ENCODE measurements around the gene NTSR1.
A peak's percentile ranks its signal among the peaks of the same experiment; 100 is the strongest.

The NTSR1 gene

GRCh38 chr20:62710886-62711702 lies 2.5 kb downstream of the NTSR1 start:
- DNase-seq = no peak

- peak; percentile 43 to 44 for DNase-seq
These were observed 3.1 kb downstream of the NTSR1 start for GRCh38 chr20:62711703-62712101.

DNA sequence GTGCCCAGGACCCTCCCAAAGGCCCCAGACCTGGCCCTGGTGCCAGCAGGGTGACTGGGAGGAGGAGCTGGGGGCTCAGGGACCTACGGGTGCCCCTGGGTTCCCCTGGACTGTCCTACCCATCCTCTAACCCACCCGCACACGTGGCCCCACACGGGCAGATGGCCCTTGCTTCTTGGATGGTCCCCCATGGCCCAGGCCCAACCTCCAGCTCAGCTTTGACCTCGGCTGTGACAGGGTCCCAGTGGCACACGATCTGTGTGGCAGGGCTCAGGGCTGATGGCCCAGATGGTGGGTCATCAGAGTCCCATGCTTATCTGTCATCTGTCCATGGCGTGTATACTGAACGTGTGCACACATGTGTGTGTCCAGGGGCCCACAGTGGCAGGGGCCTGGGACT lies 4.0 kb downstream of the NTSR1 start:
- no peak for DNase-seq

DNA sequence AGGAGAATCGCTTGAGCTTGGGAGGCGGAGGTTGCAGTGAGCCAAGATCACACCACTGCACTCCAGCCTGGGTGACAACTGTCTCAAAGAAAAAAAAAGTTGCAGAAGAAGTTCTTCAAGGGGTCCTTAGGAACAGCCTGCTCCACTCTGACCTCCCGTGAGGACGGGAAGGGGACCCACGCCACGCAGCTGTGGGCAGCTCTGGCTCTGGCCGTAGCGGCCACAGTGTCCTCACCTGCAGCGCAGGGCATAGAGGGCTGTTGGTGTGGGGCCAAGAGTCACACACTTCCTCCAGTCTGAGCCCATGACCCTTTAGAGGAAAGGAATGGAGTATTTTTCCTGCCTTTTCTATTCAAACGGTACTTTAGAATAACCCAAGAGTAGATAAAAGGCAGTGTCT lies 5.4 kb downstream of the NTSR1 start:
- DNase-seq = no peak

GRCh38 chr20:62714799-62715198 lies 6.2 kb downstream of the NTSR1 start:
- DNase-seq = no peak

GRCh38 chr20:62715201-62715600 lies 6.6 kb downstream of the NTSR1 start:
- DNase-seq = no peak

- no peak for DNase-seq
These were observed 7.7 kb downstream of the NTSR1 start for GRCh38 chr20:62716198-62716940.

DNA sequence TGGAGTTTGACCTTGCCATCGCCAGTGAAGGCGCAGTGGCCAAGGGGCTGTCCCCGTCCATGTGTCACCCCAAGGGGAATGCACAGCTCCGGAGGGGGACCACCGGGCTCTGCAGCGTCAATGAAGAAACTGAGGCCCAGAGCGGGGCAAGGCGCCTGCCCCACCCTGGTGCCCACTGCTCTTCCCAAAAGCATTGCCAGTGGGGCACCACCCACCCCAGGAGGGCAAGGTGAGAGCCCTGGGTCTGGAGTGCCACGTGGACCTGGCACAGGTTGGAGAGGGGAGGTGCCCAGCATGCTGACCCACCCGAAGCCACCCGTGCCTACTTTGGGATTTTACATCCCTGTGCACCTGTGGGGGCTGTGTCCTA lies 8.3 kb downstream of the NTSR1 start:
- no peak for DNase-seq

DNA sequence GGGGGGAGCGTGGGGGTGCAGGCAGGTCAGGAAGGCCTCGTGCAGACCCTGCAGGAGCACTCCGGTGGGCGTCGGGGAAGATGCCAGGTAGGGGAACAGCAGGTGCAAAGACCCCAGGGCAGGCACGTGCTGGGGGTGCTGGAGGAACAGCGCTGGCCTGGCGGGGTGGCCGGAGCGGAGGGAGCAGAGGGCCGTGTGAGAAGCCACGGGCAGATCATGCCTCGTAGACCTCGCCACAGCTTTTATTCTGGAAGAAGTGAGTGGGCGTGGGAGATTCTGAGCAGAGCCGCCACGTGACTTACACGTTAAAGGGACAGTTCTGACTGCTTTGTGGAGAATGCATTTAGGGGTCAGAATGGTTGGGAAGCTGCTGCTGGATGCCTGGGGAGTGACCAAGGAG lies 9.3 kb downstream of the NTSR1 start:
- DNase-seq = no peak

- DNase-seq = no peak
These were observed 9.9 kb downstream of the NTSR1 start for GRCh38 chr20:62718546-62718945.

GRCh38 chr20:62719250-62719935 lies 10.8 kb downstream of the NTSR1 start:
- DNase-seq = no peak

- no peak for DNase-seq
These were observed 13.1 kb downstream of the NTSR1 start for GRCh38 chr20:62721511-62722370.

DNA sequence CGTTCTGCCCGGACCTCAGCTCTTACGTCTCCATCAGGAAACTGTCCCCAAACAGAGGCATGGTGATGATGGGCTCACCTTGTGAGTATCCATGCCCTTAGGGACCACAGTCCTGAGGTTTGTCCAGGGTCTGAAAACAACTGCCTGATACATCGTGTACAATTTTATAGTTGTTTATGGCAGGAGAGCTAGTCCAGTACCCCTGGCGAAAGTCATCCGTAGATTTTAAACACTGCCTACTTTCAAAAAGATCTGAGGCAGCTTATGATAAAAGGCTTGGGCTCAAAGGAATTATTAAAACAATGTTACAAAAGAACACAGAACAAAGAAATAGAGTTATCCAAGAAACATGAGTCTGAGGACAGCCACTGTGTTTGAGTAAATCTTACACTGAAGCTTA lies 14.0 kb downstream of the NTSR1 start:
- DNase-seq = no peak

DNA sequence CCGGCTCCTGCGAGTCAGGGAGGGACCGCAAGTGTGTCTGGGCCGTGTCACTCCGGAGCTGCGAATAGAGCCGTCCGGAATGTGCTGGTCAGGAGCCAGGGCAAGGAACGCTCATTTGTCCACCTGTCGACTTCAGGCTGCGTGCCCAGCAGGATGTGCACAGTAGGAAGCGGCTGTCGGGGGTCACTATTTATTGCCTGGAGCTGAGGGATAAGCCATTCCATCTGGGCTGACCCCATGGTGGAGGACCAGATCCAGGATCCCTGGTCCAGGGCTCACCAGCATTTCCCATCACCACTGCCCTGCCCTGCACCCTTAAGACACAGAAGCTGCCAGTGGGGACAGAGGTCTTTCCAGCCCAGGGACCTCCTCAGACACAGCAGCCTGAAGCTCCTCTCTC lies 14.7 kb downstream of the NTSR1 start:
- peak in 1 of 2 experiments; percentile 19 for DNase-seq

DNA sequence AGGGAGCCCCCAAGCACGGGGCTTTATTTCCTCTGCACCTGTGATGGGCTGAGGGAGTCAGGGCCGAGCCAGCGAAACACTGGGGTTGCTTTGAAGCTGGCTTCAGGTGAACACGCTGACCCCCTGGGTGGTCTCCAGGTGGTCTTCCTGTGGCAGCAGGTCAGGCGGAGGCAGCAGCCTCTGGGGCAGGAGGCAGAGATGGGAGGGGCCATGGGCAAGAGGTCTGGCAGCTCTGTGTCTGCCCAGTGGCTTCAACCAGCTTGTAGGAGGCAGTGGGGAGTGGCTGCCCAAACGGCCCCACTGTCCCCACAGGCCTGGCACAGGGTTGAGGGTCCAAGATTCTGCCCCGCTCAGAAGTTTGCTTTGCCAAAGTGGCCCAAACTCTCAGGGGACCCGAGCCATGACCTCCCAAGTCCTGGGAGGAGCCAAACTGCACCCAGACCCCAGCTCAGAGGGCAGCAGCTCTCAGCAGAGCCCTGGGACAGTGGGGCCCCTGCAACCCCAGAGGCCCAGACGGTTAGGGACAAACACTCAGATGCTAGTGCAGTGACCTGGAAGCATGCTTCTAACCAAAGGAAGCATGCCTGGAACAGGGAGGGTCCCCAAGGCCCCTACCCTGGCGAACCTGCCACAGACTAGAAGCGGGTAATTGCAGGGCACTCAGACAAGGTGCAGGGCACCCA lies 15.3 kb downstream of the NTSR1 start:
- no peak for DNase-seq

GRCh38 chr20:62724692-62725595 lies 16.3 kb downstream of the NTSR1 start:
- no peak for DNase-seq

DNA sequence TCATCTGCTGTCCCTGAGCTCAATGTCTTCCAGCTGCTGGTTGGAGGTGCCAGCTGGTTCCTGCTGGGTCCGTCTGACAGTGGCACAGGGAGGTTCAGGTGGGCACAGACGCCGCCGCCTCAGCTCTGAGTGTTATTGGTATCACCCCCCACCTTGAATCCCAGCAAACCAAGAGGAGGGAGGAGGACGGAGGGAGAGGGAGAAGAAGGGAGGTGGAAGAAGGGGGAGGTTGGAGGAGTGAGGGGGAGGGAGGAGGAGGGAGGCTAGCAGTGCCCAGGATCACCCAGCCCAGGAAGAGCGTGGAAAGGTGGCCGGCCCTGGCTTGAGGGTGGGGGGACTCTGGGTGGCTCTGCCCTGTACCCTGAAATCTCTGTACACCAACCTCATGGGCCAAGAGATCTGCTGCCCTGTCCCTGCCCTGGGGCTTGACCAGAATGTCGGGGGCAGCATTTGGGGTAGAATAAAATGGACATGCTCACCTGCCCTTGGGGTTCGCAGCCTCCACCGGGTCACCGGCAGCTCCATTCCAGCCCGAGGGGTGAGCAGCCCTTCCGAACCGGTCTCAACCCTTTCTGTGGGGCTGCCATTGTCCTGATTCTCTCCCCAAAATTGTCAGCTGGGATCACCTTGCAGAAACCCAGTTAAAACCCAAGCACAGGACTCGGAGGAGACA lies 17.1 kb downstream of the NTSR1 start:
- no peak for DNase-seq

- DNase-seq = no peak
These were observed 17.6 kb downstream of the NTSR1 start for GRCh38 chr20:62726276-62726675.

DNA sequence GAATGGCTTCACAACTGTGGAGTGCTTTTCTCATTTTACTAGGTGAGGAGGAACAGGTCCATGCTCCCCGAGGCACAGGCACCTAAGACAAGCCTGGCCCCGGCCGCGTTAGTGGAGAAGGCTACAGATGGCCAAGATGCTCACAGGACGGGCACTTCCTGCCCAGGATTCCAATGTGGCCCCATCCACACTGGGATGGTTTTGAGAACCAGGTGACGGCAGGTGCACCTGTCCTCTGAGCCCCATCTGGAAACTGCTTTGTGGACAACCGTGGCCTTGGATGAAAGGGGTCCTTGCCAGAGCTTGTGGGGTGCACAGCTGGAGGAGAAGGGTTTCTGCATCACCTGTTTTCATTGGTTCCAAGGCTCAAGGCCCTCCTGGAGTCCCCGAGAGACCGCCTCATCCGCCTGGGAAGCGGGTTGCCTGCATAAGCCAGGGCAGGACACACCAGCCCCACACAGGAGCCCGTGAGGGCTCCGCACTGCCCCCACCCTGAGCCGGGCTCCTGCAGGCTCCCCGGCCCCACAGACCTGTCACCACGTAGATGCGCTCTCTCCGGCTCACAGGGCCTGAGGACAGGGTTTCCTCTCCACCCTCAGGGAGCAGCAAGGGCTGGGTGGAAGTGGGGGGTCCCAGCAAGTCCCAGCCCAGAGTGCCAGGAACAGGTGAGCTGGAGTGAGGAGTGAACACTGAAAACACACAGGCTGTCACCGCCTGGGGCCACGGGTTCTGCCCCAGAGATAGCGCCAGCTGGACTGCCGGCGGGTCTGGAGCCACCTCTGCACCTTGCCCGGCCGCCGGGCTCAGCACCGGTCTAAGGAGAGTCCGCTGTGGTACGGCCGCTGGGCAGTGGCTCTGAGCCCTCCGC lies 18.3 kb downstream of the NTSR1 start:
- DNase-seq = no peak

Data from NCI-H2081 (cell line).